ENCODE data around the gene TSPAN15.
A peak's percentile ranks its signal among the peaks of the same experiment; 100 is the strongest.

TSPAN15 gene

DNA sequence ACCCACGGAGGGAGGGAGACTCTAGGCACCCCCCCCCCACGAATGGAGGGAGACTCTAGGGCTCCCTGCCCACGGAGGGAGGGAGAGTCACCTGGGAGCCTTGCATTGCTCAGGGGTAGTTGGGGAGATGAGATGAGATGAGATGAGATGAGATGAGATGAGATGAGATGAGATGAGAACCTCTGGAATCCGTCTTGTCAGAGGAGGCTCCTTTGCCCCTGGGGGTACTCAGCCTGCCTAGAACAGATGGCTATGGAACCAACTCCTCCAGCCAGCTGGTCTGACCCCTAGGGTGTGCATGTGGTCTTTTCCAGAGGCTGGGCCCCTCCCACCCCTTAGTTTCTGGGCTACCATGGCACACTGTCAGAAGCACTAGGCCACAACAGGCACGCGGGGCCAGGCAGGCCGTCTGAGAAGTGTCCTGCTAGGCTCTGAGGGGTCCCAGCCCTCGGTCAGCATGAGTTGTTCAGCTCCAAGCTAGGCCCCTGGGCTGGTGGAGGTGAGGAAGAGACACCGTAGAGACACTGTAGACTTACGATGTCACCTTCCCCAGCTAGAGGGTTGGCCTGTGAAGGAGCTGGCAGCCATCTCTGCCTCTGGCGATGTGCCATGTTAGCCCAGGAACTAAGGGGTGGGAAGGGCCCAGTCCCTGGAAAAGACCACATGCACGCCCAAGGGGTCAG, 8.8 kb downstream of the TSPAN15 start:
- Mint-ChIP-seq H3K36me3 (ENCODE audit: low read depth) (no peaks in the 10 kb centered on the region), H3K27ac (no peak overlapping the region), H3K4me1 (ENCODE audit: low read depth) (peaks cover 2% of the 10 kb centered on the region), H3K9me3 (no peaks in the 10 kb centered on the region), H3K4me3 (no peak overlapping the region), H3K27me3 (ENCODE audit: low read depth) (no peaks in the 10 kb centered on the region)
- DNase-seq (ENCODE audit: low spot score), result no peak

DNA sequence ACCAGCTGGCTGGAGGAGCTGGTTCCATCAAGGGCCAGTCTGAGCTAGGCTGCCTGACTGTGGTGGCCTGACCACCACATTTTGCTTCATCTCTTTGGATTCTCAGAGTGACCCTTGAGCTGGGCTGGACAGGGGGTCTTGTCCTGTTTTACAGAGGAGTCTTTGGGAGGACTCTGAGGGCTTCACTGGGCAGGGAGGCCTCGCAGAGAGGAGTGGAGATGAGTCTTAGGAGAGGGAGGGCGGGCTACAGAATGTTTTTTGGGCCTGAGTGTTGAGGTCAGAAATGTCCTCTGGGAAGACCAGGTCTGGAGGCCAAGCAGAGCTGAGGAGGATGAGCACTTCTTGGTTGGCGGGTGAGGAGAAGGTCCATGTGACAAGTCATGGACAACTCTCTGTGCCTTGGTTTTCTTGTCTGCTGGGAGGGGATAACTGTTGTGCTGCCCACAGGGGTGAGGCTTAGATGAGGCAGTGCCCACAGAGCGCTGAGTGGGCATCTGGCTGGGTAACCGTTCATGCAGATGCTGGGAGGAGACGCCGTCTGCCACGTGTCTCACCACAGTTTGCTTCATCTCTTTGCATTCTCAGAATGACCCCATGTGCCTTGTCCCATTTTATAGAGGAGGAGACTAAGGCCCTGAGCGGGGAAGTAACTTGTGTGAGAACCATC, 9.4 kb downstream of the TSPAN15 start:
- H3K27ac Mint-ChIP-seq, result peak overlapping the region; percentile 15
- no peak overlapping the region for H3K4me3 Mint-ChIP-seq
- no peaks in the 10 kb centered on the region for H3K27me3 Mint-ChIP-seq (ENCODE audit: low read depth)
- DNase-seq (ENCODE audit: low spot score), result no peak
- H3K4me1 Mint-ChIP-seq (ENCODE audit: low read depth), result peaks cover 9% of the 10 kb centered on the region
- no peaks in the 10 kb centered on the region for H3K36me3 Mint-ChIP-seq (ENCODE audit: low read depth)
- H3K9me3 Mint-ChIP-seq, result no peaks in the 10 kb centered on the region

DNA sequence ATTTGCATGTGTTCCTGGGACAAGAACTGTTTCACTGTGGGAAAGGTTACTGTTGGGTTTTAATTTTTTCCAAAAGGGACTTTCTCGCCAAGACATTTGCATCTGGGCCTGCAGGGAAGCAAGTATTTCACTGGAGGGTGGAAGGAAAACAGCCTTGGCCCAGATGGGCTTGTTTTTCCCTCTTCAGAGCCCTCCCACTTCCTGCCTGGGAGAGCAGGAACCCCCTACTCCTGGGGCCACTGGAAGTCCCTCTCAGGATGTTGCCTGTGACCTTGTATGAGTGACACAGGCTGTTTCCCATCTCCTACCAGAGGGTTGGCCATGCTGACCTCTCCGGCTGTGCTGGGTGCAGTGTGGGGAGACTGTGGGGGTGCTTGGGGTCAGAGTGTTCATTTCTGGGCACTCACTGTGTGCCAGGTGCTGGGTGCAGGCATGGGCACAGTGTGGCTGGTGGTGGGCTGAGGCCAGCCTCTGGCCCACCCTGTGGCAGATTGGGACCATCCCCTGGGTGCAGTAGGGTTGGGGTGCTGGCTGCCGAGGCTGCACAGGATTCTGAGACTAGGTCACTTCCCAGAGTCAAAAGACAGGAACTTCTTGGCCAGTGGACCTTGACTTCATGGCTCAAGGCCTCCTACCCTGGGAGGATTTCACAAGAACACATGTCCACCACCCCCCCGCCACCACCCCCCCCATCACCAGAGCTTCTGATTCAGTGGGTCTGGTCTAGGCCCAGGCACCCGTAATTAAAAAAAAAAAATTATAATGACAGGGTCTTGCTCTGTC, 10.2 kb downstream of the TSPAN15 start:
- no peak for DNase-seq (ENCODE audit: low spot score)
- Mint-ChIP-seq H3K36me3 (ENCODE audit: low read depth) (no peaks in the 10 kb centered on the region), H3K27me3 (ENCODE audit: low read depth) (no peaks in the 10 kb centered on the region), H3K4me3 (no peak overlapping the region), H3K9me3 (no peaks in the 10 kb centered on the region), H3K4me1 (ENCODE audit: low read depth) (peaks cover 11% of the 10 kb centered on the region), H3K27ac (no peak overlapping the region)

DNA sequence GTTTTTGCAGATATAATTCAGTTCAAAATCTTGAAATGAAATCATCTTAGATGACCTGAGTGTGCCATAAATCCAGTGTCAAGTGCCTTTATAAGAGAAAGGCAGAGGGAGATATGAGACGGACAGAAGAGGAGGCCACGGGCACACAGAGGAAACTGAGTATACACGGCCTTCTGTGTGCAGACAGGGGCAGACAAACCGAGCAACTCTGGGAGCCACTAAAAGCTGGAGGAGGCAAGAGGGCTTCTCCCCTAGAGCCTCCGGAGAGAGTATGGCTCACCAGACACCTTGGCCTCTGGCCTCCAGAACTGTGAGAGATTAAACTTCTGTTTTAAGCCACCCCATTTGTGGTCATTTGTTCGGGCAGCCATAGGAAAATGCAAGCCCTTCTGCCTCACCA, 12.6 kb downstream of the TSPAN15 start:
- H3K27me3 Mint-ChIP-seq (ENCODE audit: low read depth), result no peaks in the 10 kb centered on the region
- no peak for DNase-seq (ENCODE audit: low spot score)
- H3K4me1 Mint-ChIP-seq (ENCODE audit: low read depth), result peaks cover 14% of the 10 kb centered on the region
- H3K9me3 Mint-ChIP-seq, result no peaks in the 10 kb centered on the region
- no peak overlapping the region for H3K27ac Mint-ChIP-seq
- H3K36me3 Mint-ChIP-seq (ENCODE audit: low read depth), result no peaks in the 10 kb centered on the region
- no peak overlapping the region for H3K4me3 Mint-ChIP-seq

DNA sequence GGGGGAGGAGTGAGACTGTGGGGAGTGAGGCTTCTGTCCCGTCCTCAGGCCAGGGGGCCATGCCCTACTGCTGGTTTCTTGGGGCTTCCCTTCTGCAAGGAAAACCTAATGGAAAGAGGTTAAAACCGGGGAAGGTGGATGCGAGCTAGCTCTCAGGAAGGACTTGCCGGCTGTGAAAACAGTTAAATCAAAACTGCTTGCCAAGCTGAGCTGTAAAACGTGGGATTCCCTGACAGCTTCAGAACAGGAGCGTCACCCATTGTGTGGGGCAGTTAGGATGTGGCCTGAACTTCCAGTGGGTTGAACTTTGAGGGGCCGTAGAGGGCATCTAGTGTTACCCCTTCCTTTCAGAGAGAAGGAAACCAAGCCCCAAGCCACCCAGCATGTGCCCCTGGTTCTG, 13.1 kb downstream of the TSPAN15 start:
- H3K4me1 Mint-ChIP-seq (ENCODE audit: low read depth), result peaks cover 14% of the 10 kb centered on the region
- no peaks in the 10 kb centered on the region for H3K36me3 Mint-ChIP-seq (ENCODE audit: low read depth)
- H3K27me3 Mint-ChIP-seq (ENCODE audit: low read depth), result no peaks in the 10 kb centered on the region
- H3K9me3 Mint-ChIP-seq, result no peaks in the 10 kb centered on the region
- H3K27ac Mint-ChIP-seq, result no peak overlapping the region
- no peak for DNase-seq (ENCODE audit: low spot score)
- no peak overlapping the region for H3K4me3 Mint-ChIP-seq

DNA sequence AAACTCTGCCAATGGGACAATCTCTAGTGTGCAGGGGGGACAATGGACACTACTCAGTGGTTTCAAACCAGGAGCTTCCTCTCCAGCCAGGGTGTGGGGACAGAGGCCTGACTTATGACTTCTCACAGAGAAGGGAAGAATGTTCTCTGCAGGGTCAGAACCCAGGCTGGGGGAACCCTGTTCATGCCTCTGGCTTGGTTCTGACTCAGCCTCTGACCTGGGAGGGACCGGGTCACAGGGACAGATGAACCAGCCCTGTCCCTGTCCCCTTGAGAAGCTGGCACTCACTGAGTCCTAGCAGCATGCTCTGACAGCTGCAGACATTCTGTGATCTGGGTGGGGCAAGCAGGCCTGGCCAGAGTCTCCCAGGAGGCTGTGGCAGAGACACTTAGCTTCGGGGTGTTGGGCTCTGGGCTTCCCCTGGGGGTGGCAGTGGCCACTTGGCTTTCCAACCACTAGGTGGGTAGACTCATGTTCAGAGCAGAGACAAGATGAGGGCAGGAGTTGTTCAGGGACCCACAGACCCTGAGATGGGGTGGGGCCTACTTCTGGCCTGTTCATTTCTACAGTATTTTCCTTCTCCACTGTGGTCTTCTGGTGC, 13.6 kb downstream of the TSPAN15 start:
- Mint-ChIP-seq H3K4me1 (ENCODE audit: low read depth) (peaks cover 14% of the 10 kb centered on the region), H3K9me3 (no peaks in the 10 kb centered on the region), H3K4me3 (no peak overlapping the region), H3K27me3 (ENCODE audit: low read depth) (peaks cover 3% of the 10 kb centered on the region), H3K27ac (peak overlapping the region; percentile 38), H3K36me3 (ENCODE audit: low read depth) (no peaks in the 10 kb centered on the region)
- no peak for DNase-seq (ENCODE audit: low spot score)

DNA sequence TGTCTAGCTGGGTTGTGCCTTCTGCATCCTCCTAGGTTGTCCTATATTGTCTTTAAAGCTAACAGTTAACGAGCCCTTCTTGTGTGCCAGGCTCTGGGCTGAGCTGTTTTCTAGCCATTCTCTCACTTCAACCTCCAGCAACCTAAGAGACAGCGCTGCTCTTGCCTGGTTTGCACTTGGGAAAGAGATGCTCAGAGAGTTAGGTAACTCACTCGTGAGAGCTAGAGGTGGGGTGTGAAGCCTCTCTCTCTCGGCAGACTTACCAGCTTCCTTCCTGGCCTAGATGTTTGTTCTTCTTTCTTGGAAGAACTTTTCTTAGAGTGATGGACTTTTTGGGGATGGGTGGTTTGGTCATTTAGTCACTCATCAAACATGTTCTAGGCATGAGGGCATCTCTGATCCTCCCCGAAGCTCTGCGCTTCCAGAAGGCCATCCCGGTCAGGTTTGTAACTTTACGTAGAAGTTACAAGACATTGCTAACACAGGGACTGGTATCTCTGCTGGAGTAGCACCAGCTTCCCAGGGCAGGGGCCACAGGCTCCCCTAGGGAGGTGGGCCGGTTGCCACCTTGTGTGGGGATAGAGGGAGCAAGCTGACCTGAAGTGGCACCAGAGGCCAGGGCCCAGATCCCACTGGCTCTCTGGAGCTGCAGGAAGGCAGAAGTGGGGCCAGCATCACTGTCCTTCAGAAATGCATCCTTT, 14.3 kb downstream of the TSPAN15 start:
- H3K36me3 Mint-ChIP-seq (ENCODE audit: low read depth), result no peaks in the 10 kb centered on the region
- peak overlapping the region; percentile 38 for H3K27ac Mint-ChIP-seq
- H3K4me1 Mint-ChIP-seq (ENCODE audit: low read depth), result peaks cover 14% of the 10 kb centered on the region
- DNase-seq (ENCODE audit: low spot score), result no peak
- H3K9me3 Mint-ChIP-seq, result no peaks in the 10 kb centered on the region
- H3K4me3 Mint-ChIP-seq, result no peak overlapping the region
- H3K27me3 Mint-ChIP-seq (ENCODE audit: low read depth), result peaks cover 9% of the 10 kb centered on the region

DNA sequence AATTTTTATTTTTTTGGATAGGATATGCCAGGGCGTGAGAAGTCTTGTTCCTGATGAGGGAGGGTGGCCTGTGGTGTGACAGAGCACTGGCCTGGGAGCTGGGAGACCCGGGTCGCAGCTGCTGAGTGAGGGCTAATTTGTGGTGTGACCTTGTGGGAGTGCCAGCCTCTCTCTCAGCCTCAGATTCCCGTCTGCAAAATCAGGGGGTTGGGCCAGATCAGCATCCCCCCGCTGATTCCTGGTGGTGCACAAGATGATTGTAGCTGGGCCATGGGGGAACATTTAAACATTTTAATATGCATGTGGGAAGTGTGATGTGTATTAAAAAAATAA, 14.9 kb downstream of the TSPAN15 start:
- Mint-ChIP-seq H3K4me3 (no peak overlapping the region), H3K36me3 (ENCODE audit: low read depth) (no peaks in the 10 kb centered on the region), H3K27ac (no peak overlapping the region), H3K4me1 (ENCODE audit: low read depth) (peaks cover 14% of the 10 kb centered on the region), H3K27me3 (ENCODE audit: low read depth) (peaks cover 14% of the 10 kb centered on the region), H3K9me3 (no peaks in the 10 kb centered on the region)
- DNase-seq (ENCODE audit: low spot score), result no peak

DNA sequence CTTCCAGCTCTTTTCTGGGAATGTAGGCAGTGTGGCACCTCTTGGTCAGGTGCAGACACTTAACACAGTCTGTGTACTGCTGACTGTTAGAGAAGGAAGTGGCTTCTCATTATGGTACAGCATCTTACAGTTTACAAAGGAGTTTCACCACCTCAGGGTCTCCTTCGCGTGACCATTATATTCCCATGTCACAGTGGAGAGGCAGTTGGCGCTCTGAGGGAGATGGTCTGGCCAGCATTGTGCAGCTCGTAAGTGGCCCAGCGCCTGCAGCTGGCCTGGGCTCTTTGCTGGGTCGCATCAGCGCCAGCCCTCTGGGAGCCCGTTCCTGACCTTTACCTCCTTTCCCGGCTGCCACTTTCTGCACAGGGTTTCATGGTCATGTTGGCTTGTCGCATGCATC, 15.4 kb downstream of the TSPAN15 start:
- Mint-ChIP-seq H3K4me1 (ENCODE audit: low read depth) (peaks cover 14% of the 10 kb centered on the region), H3K4me3 (no peak overlapping the region), H3K36me3 (ENCODE audit: low read depth) (no peaks in the 10 kb centered on the region), H3K27me3 (ENCODE audit: low read depth) (peaks cover 15% of the 10 kb centered on the region), H3K9me3 (no peaks in the 10 kb centered on the region), H3K27ac (no peak overlapping the region)
- DNase-seq (ENCODE audit: low spot score), result no peak

DNA sequence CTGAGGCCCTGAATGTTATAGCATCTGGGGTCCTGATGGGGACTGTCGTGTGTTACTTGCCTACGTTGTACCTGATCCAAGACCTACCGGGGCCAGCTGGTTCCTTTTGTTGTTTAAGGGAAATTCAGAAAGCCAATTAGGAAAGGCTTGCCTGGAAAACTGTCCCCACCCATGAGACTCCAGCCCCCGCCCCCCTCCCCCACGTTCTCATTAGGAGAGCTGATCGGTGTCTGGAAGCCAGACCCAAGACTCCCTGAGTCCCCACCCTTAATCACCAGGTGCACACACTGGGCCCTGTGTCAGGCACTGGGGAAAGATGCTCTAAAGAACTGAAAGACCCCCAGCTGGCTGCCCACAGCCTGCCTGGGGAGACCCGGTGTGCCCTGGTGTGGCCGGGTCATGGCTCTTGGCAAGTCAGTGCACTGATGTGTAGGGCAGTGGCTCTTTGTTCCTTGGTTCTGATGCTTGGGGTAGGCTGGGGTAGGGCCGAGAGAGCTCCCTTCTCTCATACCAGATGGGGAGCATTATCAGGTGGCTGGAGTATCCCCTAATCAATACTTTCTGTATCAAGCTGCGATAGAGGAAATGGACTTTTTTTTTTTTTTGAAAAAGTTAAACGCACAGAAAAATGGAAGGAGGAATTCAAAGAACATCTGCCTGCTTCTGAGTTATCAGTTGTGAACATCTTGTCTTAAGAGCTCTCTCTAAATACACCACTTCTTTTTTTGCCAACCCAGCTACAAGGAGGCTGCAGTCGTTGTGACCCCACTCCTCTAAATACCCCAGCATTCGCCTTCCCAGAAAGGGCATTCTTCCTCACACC, 16.9 kb downstream of the TSPAN15 start:
- Mint-ChIP-seq H3K4me3 (no peak overlapping the region), H3K27ac (no peak overlapping the region), H3K27me3 (ENCODE audit: low read depth) (peaks cover 19% of the 10 kb centered on the region), H3K9me3 (no peaks in the 10 kb centered on the region), H3K36me3 (ENCODE audit: low read depth) (no peaks in the 10 kb centered on the region), H3K4me1 (ENCODE audit: low read depth) (peaks cover 14% of the 10 kb centered on the region)
- DNase-seq (ENCODE audit: low spot score), result no peak

DNA sequence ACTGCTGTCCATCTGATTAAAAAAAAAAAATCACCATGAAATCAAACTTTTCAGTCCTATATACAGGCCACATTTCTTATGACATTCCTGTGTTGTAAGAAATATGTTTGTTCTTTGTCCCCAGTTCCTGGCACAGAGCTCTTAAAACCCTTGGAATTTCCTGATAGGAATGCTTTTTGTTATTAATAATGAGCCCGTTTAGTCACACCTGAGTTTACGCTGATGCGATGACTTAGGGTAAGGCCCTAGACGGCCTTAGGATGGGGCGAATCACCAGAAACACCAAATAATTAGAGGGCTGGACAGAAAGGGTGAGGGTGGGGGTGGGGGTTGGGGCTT, 17.5 kb downstream of the TSPAN15 start:
- Mint-ChIP-seq H3K27ac (no peak overlapping the region), H3K9me3 (no peaks in the 10 kb centered on the region), H3K36me3 (ENCODE audit: low read depth) (no peaks in the 10 kb centered on the region), H3K27me3 (ENCODE audit: low read depth) (peaks cover 21% of the 10 kb centered on the region), H3K4me1 (ENCODE audit: low read depth) (peaks cover 14% of the 10 kb centered on the region), H3K4me3 (no peak overlapping the region)
- no peak for DNase-seq (ENCODE audit: low spot score)

DNA sequence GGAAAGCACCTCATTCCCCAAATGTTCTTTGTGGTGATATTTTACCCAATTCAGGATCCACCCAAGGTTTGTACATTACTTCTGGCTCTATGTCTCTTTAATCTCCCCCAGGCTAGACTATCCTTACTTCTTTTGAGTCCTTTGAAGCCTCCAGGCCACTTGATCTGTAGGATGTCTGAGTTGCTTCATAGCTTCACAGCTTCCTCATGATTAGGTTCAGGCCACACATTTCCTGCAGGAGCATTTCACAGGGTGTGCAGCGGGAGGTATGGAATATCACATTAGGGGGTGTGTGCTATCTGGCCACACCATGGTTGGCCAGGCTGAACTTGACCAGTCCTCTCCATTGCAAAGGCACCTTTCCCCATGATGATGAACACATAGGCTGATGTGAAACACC, 18.7 kb downstream of the TSPAN15 start:
- Mint-ChIP-seq H3K27me3 (ENCODE audit: low read depth) (peaks cover 23% of the 10 kb centered on the region), H3K36me3 (ENCODE audit: low read depth) (no peaks in the 10 kb centered on the region), H3K4me1 (ENCODE audit: low read depth) (peaks cover 12% of the 10 kb centered on the region), H3K4me3 (no peak overlapping the region), H3K27ac (no peak overlapping the region), H3K9me3 (no peaks in the 10 kb centered on the region)
- no peak for DNase-seq (ENCODE audit: low spot score)

Measured in T-helper 2 cell treated with Interferon-gamma antibody and Interleukin-4, amounts not matched to agents 5 μg/mL and 100 μg/mL, for 36 hours (primary cell).